HG02885 (cell line): ENCODE results near the gene PRUNE1.

ENCODE experiments used
- ATAC-seq: cut with Tn5 transposase; IDR thresholded peaks from one replicate; pipeline ENCODE4 v1.9.1; 2021; ENCODE audit warnings: mild to moderate bottlenecking; ENCODE audit not compliant: unreplicated experiment, poor library complexity

Gene PRUNE1

GRCh38 chr1:151008244-151009205 is at the start of gene PRUNE1:
Gene PRUNE1 (plus strand): TSS chr1:151008449. CDS start chr1:151008633, 184 bp downstream.
- peak; percentile 88 for ATAC-seq

GRCh38 chr1:150960646-150961045 is 47.6 kb upstream of the PRUNE1 start:
- ATAC-seq = no peak

DNA sequence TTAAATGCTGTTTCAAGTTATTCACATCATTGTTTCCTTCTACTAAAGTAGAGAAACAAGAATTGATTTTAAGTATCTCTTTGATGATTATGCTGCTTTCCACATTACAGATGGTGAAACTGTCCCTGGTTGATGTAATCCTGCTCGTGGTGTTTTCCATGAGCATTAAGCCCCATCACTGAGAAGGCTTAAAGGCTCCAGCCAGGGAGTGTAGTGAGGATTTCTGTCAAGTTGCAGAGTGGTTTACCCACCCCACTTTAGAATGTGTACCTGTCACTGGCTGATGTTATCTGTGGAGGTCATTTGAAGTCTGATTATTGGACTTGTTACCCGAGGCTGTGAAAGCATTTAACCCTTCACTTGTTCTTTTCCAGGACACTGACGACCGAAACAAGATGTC is 46.5 kb upstream of the PRUNE1 start:
- no peak for ATAC-seq

GRCh38 chr1:150963321-150964163 is 44.7 kb upstream of the PRUNE1 start:
- ATAC-seq = no peak

DNA sequence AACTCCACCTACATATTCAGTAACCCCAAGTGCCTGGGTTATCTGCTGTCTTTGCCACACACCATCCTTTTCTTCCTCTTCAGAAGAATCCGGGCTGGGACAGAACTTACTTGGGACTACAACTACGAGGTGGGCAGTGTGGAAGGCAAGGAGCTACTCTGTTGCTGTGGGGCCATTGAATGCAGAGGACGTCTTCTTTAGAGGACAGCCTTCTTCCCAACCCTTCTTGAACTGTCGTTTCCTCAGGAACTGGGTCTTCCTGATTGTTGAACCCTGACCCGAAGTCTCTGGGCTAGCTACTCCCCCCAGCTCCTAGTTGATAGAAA is 44.1 kb upstream of the PRUNE1 start:
- no peak for ATAC-seq

GRCh38 chr1:150965605-150966004 is 42.6 kb upstream of the PRUNE1 start:
- ATAC-seq = no peak

- ATAC-seq = no peak
Measured at GRCh38 chr1:150966011-150966410, 42.2 kb upstream of the PRUNE1 start.

DNA sequence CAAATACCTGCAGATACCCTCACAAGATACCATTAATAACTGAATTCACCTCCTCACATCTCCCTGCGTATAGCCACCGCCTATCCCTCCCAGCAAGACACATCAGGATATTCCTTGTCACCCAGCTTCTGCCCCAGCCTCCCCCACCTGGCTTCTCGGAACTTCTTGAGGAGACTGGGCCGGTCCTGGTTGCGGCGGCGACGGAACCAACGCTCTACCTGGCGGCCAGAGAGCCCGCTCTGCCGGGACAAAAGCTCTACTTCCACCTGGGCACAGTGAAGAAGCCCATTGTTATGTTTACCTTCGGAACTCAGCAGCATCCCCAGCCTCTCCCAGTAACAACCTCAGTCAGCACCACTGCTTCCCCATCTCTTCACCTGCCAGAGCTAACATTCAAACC is 40.3 kb upstream of the PRUNE1 start:
- ATAC-seq = no peak

- no peak for ATAC-seq
Measured at GRCh38 chr1:150968491-150968890, 39.8 kb upstream of the PRUNE1 start.

- ATAC-seq = no peak
Measured at GRCh38 chr1:150969626-150970025, 38.6 kb upstream of the PRUNE1 start.

DNA sequence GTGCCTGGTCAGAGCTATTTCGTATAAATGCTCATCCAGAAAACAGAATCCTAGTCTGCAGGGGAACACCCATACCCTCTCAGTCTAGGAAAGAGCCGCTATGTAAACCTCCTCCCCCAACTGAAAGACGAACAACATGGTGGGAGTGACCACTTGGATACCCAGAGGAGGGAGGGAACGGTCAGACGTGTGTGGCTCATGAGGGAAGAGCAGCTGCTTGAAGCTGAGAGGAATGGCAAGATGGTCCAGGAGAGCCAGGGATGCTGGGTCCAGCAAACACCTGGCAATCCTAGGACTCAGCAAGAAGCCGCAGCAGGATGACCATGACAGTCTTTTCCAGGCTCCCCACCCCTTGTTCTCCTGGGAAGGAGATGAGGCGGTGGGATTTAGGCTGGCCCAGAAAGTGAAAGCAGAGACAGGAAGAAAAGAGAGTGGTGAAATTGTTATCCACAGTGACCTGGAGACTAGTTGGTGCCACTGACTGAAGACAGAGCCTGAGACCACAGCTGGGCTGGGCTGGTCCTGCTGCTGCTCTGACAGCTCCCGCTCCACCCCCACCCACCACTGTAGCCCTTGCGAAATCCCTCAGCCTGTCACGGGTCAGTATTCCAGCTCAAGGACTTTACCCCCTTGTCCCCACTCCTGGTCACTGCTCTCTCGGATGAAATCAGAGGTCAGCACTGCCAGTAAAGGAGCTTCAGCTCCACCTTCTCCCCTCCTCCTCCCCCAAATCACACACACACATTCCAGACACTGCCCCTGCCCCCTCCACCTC is 37.3 kb upstream of the PRUNE1 start:
- no peak for ATAC-seq

GRCh38 chr1:150971583-150972416 is 36.4 kb upstream of the PRUNE1 start:
- no peak for ATAC-seq

DNA sequence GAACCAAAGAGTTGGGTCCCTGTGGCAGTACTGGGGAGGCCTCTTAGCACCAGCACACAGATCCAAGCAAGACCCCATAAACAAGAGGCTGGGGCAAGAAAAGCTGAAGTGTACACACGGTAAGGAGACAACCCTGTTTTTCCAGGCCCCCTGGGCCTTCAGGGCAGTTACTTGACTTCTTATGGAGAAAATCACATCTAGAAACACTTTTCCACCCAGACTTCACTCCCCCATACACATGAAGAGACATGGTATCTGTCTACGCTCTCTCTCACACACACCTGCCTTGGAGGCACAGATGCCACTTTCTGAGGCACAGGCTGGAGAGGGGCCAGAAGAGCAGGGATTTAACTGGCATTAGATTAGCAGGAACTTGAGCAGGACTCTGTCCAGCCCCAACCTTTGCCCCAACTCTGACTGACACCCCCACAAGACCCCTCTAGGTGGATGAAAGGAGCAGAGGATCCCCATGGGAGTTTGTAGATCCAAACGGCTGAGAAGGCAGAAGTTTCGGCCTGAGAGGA is 35.8 kb upstream of the PRUNE1 start:
- ATAC-seq = no peak

DNA sequence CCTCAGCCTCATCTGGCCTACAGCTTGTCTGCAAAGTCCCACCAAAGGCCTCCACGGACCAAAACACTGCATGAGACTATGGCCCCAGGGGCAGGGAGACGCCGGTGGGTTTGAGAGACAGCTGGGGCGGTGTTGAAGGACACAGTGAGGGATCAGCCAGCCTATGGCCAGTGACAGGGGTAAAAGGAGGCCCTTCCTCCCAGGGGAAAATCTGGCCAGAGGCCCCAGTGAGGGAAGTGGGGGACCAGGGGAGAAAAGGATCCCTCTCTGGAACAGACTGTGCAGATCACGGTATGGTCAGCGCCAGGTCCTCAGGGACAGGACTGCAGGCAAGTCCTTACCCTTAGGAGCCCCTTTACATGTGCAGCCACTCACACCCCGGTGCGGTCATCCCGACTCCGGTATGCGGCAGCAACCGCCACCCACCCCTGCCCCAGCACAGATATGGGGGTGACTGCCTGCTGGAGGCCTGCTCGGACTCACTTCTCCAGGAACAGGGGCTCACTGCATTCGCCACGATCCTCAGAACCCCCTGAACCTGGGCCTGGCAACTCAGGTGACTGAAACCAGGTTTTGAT is 34.9 kb upstream of the PRUNE1 start:
- no peak for ATAC-seq

GRCh38 chr1:150973836-150974579 is 34.2 kb upstream of the PRUNE1 start:
- peak; percentile 47 for ATAC-seq

- ATAC-seq = peak; percentile 65
Measured at GRCh38 chr1:150974580-150975478, 33.4 kb upstream of the PRUNE1 start, which contains the start of gene CERS2. Gene CERS2 (minus strand): TSS chr1:150974835. CDS start chr1:150969090, 5,745 bp downstream.

DNA sequence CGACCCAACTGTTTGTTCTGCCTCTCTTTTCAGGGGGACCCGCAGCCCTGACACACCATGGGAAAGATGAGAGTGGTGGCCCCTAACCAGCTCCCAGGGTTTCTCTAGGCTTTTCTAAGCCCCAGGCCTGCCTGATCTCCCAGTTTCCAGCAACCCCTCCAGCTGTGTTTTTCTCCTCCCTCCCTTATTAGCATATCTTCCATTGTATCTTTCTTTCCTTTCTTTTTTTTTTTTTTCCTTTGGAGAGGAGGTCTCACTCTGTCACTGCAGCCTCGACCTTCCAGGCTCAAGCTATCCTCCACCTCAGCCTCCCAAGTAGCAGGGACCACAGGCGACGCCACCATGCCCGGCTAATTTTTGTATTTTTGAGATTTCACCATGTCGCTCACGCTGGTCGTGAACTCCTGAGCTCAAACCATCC is 31.8 kb upstream of the PRUNE1 start:
- ATAC-seq = no peak
